ENCODE data around the gene RTRAF. TPM values are rescaled to one million over a fixed set of nuclear protein-coding genes. Genes with fewer than 3 reads are reported as not detected.

RTRAF gene
- total RNA-seq, 2 experiments from 2014 or later = 213 to 244 TPM

GRCh38 chr14:51942971-51943370, 46.4 kb upstream of the RTRAF start:
- H4K20me1 ChIP-seq (ENCODE audit: insufficient read depth, low read length) = no peaks in the 10 kb centered on the region
- no peaks in the 10 kb centered on the region for H3K36me3 ChIP-seq (ENCODE audit: insufficient read depth, low read length)
- POLR2A ChIA-PET = no interaction called here
- H3K9me2 ChIP-seq (ENCODE audit: insufficient read depth, low read length) = no peaks in the 10 kb centered on the region
- no peaks in the 10 kb centered on the region for H3K79me2 ChIP-seq (ENCODE audit: insufficient read depth, low read depth, low read length)
- no peak overlapping the region for H2AFZ ChIP-seq (ENCODE audit: low read length)
- CTCF ChIA-PET (ENCODE audit: unreplicated experiment) = no interaction called here
- H3K4me1 ChIP-seq (ENCODE audit: insufficient read depth, low read length, poor library complexity, severe bottlenecking) = no peaks in the 10 kb centered on the region
- no peak for DNase-seq (ENCODE audit: low spot score)
- no peak for TF ChIP-seq EZH2phosphoT487 (IDR thresholded peaks at IDR 0.05; ENCODE audit: borderline replicate concordance, low read depth, low read length)
- no peak for TF ChIP-seq CTCF (conservative IDR thresholded peaks at IDR 0.05; ENCODE audit: low read length)
- H3K4me3 ChIP-seq (ENCODE audit: low read depth, low read length, poor library complexity, severe bottlenecking) = no peak overlapping the region
- no peaks in the 10 kb centered on the region for H3K9me3 ChIP-seq (ENCODE audit: low read length)
- intact Hi-C loops (cut with micrococcal nuclease; ENCODE audit: unreplicated experiment) = no loop called here
- no TSS peak for BruUV-seq (replicated peaks)
- no peak overlapping the region for H3K4me2 ChIP-seq (ENCODE audit: low read length)
- H3K27ac ChIP-seq (ENCODE audit: low read depth, low read length, poor library complexity, severe bottlenecking) = no peak overlapping the region

- ChIA-PET CTCF (ENCODE audit: unreplicated experiment) (no interaction called here), POLR2A (interaction anchor here (0.6 kb wide), 1 partner anchor 26 kb away, joined by 3 read pairs; no protein-coding TSS in a partner anchor)
- Histone ChIP-seq H3K36me3 (ENCODE audit: insufficient read depth, low read length) (peaks cover 10% of the 10 kb centered on the region), H3K27ac (ENCODE audit: low read depth, low read length, poor library complexity, severe bottlenecking) (no peak overlapping the region), H3K9me3 (ENCODE audit: low read length) (no peaks in the 10 kb centered on the region), H3K4me1 (ENCODE audit: insufficient read depth, low read length, poor library complexity, severe bottlenecking) (no peaks in the 10 kb centered on the region), H3K4me2 (ENCODE audit: low read length) (no peak overlapping the region), H4K20me1 (ENCODE audit: insufficient read depth, low read length) (no peaks in the 10 kb centered on the region), H2AFZ (ENCODE audit: low read length) (no peak overlapping the region), H3K4me3 (ENCODE audit: low read depth, low read length, poor library complexity, severe bottlenecking) (no peak overlapping the region), H3K9me2 (ENCODE audit: insufficient read depth, low read length) (no peaks in the 10 kb centered on the region), H3K79me2 (ENCODE audit: insufficient read depth, low read depth, low read length) (no peaks in the 10 kb centered on the region)
- no peak for TF ChIP-seq EZH2phosphoT487 (IDR thresholded peaks at IDR 0.05; ENCODE audit: borderline replicate concordance, low read depth, low read length)
- intact Hi-C loops (cut with micrococcal nuclease; ENCODE audit: unreplicated experiment) = no loop called here
- DNase-seq (ENCODE audit: low spot score) = no peak
- BruUV-seq (replicated peaks) = no TSS peak
These were observed 39.3 kb upstream of the RTRAF start for GRCh38 chr14:51950007-51950406.

- H3K4me2 ChIP-seq (ENCODE audit: low read length) = no peak overlapping the region
- no TSS peak for BruUV-seq (replicated peaks)
- peaks cover 10% of the 10 kb centered on the region for H3K36me3 ChIP-seq (ENCODE audit: insufficient read depth, low read length)
- H3K9me3 ChIP-seq (ENCODE audit: low read length) = no peaks in the 10 kb centered on the region
- TF ChIP-seq CTCF (conservative IDR thresholded peaks at IDR 0.05; ENCODE audit: low read length) = no peak
- no peak for TF ChIP-seq EZH2phosphoT487 (IDR thresholded peaks at IDR 0.05; ENCODE audit: borderline replicate concordance, low read depth, low read length)
- DNase-seq (ENCODE audit: low spot score) = no peak
- intact Hi-C loops (cut with micrococcal nuclease; ENCODE audit: unreplicated experiment) = no loop called here
- no peak overlapping the region for H3K27ac ChIP-seq (ENCODE audit: low read depth, low read length, poor library complexity, severe bottlenecking)
- no peaks in the 10 kb centered on the region for H3K4me1 ChIP-seq (ENCODE audit: insufficient read depth, low read length, poor library complexity, severe bottlenecking)
- no peaks in the 10 kb centered on the region for H3K79me2 ChIP-seq (ENCODE audit: insufficient read depth, low read depth, low read length)
- POLR2A ChIA-PET = interaction anchor here (0.6 to 1.0 kb wide), 2 partner anchors 15 to 479 kb away, joined by 3 read pairs; no protein-coding TSS in a partner anchor
- no peaks in the 10 kb centered on the region for H3K9me2 ChIP-seq (ENCODE audit: insufficient read depth, low read length)
- no peak overlapping the region for H2AFZ ChIP-seq (ENCODE audit: low read length)
- CTCF ChIA-PET (ENCODE audit: unreplicated experiment) = no interaction called here
- H3K4me3 ChIP-seq (ENCODE audit: low read depth, low read length, poor library complexity, severe bottlenecking) = no peak overlapping the region
- no peaks in the 10 kb centered on the region for H4K20me1 ChIP-seq (ENCODE audit: insufficient read depth, low read length)
These were observed 37.7 kb upstream of the RTRAF start for GRCh38 chr14:51951656-51952055.

Data from OCI-LY7 (cell line).